C4-2B (cell line): ENCODE data around the gene SYT9.

Experiments
- H3K27ac ChIP-seq: fragments of 450-650 bp; 2 replicates; pipeline ENCODE4 v1.5.1; 2017
- ZFX ChIP-seq: fragments of 450-650 bp; IDR thresholded peaks from 2 replicates; pipeline ENCODE4 v1.6.1; 2017
- TF ChIP-seq, protein P1 (sequence below): fragments of 450-650 bp; conservative IDR thresholded peaks from 2 replicates; pipeline ENCODE4 v1.5.1; 2017; ENCODE audit warnings: mild to moderate bottlenecking

Gene SYT9

DNA sequence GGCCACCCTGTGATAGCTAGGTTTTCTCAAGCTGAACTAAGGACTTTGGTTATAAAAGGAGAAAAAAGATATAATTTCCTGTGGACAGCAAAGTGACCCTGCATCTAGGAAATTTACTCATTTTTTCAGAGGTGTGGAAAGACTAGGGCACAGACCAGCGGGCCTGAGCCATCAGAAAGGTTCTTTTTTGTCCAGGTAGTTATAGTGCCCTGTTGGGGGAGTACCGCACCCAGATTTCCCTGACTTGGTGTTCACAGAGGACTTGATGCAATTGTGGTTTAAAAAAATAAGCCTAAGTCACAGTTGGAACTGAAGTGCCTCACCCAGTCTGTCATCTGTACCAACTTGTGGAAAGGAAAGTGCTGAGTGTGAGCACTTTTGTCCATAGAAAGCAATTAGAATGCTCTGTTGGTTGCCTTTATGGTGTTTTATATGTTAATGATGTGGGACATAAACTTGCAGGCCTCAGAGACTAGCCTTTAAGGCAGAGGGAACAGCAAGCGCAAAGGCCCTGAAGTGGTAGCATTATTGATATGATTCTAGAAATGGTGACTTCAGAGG, 3.1 kb downstream of the SYT9 start:
- no peak overlapping the region for H3K27ac ChIP-seq
- TF ChIP-seq, protein P1, sequence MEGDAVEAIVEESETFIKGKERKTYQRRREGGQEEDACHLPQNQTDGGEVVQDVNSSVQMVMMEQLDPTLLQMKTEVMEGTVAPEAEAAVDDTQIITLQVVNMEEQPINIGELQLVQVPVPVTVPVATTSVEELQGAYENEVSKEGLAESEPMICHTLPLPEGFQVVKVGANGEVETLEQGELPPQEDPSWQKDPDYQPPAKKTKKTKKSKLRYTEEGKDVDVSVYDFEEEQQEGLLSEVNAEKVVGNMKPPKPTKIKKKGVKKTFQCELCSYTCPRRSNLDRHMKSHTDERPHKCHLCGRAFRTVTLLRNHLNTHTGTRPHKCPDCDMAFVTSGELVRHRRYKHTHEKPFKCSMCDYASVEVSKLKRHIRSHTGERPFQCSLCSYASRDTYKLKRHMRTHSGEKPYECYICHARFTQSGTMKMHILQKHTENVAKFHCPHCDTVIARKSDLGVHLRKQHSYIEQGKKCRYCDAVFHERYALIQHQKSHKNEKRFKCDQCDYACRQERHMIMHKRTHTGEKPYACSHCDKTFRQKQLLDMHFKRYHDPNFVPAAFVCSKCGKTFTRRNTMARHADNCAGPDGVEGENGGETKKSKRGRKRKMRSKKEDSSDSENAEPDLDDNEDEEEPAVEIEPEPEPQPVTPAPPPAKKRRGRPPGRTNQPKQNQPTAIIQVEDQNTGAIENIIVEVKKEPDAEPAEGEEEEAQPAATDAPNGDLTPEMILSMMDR = no peak
- TF ChIP-seq ZFX = no peak

DNA sequence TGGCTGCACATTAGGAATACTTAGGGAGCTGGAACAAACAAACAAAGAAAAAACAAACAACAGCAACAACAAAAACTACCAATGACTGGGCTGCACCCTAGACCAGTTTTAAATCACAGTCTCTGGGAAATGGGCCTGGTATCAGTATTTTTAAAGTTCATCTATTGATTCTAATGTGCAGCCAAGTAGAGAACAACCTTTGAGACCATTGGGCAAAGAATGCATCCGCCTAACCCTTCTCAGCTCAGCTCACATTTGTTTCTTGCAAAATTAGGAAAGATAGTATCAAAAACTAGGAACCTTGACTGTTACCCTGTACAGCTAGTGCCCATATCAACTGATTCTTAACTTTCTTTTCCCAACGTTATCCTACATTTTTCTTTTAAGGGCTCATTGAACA, 5.2 kb downstream of the SYT9 start:
- no peak for TF ChIP-seq ZFX
- TF ChIP-seq, protein P1 = no peak
- no peak overlapping the region for H3K27ac ChIP-seq

DNA sequence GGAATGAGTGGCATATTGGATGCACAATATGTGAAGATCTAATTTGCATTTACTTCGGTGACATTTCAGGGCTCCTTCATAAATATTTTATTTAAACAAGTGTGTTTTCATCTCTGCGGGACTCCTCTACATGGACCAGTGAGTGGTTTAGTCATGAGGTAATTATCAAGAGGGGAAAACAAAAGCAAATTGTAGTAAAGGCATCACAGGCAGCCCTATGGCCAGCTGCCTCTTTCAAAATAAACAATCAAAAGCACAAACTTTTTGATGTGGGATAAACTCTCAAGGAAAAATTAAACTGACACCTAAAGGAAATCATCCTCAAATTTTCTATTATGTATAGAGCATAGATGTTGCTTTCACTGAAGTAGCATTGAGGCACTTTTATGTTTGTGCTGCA, 6.0 kb downstream of the SYT9 start:
- no peak for TF ChIP-seq ZFX
- TF ChIP-seq, protein P1 = no peak
- H3K27ac ChIP-seq = no peak overlapping the region

DNA sequence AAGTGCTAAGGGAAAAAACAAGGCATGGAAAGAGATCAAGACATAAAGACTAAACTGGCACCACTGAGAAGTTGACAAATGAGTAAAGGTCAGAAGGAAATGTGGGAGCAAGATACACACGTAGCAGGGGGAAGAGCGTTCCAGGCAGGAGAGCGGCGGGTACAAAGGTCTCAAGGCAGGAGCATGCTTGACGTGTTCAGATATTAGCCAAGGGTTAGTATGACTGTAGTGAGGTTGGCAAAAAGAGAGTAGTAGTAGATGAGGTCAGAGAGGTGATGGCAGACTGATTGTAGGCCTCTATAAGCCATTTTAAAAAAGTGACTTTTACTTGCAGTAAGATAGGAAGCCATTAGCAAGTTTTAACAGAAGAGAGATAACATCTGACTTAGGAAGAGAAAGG, 9.9 kb downstream of the SYT9 start:
- TF ChIP-seq, protein P1 = no peak
- TF ChIP-seq ZFX = no peak

DNA sequence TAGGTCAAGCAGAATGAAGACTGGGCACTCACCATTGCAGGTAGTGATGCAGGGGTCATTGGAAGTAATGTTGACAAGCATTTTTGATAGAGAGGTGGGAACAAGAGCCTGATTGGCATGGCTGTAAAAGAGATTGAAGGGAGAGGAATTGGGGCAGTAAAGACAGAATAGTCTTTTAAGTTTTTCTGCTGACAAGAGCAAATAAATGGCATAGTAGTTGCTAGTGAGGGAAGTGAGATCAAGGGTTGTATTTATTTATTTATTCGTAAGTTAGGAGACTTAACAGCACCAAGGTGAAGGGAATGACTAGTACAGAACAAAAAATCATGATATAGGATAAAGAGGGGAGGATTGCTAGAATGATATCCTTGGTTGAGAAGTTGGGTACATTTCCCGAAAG, 11.0 kb downstream of the SYT9 start:
- H3K27ac ChIP-seq = no peak overlapping the region
- TF ChIP-seq, protein P1 = no peak
- TF ChIP-seq ZFX = no peak

More for the DNA sequence above, 9.9 kb downstream of the SYT9 start:
- H3K27ac ChIP-seq = no peak overlapping the region

DNA sequence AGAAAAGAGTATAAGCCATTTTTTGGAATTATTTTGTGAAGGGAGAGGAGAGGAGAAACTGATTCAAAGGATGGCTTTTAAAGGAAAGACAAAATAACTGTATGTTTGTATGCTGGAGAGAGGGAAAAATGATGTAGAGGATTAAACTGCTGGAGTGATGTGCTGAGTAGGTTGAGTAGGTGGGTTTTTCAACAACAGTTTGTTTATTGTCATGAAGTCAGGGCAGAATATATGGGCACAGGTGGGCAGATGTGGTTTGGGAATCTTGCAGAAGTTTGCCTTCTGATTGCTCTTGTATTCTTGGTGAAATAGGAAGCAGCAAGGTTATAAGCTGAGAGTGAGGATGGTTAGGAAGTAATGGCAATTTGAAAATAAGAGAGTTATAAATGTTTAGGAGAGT, 12.1 kb downstream of the SYT9 start:
- TF ChIP-seq ZFX = no peak
- TF ChIP-seq, protein P1 = no peak
- H3K27ac ChIP-seq = no peak overlapping the region

DNA sequence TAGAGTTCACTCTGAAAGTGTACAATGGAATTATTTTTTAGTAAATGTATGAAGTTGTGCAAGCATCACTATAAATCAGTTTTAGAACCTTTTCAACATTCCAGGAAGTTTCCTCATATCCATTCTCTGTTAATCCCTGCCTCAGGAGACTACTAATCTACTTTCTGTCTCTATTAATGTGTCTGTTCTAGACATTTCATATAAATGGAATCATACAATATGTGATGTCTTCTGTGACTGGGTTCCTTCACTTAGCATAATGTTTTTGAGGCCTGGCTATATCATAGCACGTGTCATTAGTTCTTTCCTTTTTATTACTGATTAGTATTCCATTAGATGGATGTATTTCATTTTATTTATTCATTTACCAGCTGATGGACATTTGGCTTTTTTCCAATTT, 17.1 kb downstream of the SYT9 start:
- no peak for TF ChIP-seq ZFX
- TF ChIP-seq, protein P1 = no peak
- H3K27ac ChIP-seq = no peak overlapping the region
